ENCODE data around the gene CCDC183.
"Not testable (repeated sequence)": the region's sequence is repeated elsewhere in the genome, so short reads cannot be mapped to it uniquely, and the experiment has no call there.

The CCDC183 gene

GRCh38 chr9:136796238-136796774, at the start of gene CCDC183:
CCDC183 (plus strand) TSS chr9:136796338; CDS start chr9:136796398, 60 bp downstream.
- DNase-seq, result no peak

DNA sequence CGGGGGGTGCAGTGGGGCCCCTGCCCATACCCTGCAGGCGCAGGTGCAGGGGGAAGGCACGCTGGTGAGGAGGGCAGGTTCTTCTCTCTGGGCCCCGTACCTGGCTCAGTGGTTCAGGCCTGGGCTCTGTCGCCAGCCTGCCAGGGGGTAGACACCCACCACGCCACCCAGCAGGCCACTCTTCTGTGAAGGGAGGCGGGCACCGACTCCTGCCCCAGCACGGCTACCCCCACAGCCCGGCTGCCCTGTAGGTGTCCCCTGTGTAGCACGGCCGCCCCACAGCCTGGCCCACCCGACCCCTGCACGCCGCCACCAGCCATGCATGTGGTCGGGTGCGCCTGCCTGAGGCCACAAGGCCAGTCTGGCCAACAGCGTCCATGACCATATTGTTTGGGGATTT, 49.5 kb upstream of the CCDC183 start:
- no peak for DNase-seq

DNA sequence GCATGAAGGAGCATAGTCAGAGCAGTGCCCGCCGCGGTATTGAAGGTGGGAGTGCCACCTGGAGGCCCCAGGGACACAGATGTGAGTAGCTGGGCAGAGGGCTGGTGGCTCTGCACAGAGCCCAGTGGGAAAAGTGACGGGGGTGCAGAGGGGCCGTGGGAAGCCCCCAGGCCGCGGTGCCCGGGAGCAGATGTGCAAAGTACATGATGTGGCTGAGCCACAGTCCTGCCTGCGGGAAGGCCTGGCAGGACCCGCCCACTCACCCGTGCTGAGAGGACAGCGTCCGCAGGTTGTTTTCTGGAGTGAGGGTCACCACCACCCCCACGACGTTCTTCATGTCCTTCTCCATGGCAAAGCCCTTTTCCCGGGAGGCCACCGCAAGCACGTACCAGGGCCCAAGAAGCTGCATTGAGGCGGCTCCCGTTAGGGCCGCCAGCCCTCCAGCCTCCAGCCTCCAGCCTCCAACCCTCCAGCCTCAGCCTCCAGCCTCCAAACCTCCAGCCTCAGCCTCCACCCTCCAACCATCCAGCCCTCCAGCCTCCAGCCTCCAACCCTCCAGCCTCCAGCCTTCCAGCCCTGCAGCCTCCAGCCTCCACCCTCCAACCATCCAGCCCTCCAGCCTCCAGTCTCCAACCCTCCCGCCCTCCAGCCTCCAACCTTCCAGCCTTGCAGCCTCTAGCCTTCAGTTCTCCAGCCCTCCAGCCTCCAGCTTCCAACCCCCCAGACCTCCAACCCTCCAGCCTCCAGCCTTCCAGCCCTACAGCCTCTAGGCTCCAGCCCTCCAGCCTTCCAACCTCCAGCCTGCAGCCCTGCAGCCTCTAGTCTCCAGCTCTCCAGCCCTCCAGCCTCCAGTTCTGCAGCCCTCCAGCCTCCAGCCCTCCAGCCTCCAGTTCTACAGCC, 48.7 kb upstream of the CCDC183 start:
- DNase-seq, result no peak

GRCh38 chr9:136748201-136748600, 47.9 kb upstream of the CCDC183 start, which contains the start of gene LCN6:
LCN6 (minus strand) TSS chr9:136748525; CDS start chr9:136748483, 42 bp downstream.
- DNase-seq, result no peak

DNA sequence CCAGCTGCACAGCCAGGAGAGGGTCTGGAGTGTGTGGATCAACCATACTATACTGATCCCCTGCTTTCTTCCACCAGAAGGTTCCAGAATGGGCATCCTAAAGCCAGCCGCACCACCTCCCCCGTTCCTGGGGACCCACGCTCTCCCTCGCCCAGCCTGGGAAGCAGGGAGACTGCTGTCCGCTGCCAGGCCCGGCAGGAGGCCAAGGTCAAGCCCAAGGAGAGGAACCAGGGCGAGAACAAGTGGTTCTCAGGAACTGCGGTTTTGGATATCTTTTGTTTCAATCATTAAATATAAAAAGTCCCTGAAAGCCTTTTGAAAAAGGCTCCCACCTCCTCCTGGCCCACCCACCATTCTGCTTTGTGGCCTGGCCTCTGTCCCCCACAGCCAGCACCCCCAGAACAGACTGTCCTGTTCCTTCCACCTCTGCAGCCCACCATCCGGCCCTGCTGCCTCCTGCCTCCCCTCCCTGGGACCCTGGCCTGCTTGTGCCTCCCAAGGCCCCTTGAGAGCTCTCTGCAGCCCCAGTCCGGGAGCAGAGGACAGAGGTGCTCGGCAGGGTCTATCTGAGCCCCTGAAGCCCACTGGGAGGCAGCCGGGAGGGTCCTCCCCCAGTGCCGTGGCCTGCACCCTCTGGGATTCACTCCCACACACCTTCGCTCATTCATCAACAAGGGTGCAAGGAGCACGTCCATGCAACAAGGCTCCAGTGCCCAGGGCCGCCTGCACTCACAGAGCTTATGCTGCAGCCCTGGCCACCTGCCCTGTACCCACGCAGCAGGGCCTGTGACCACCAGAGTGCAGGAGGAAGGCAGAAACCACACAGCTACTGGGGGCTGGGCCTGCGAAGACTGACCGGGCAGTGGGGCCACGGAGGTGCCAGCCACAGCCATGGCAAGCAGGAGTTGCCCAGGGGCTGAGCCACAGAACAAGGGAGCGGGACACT, 47.2 kb upstream of the CCDC183 start:
- peak; percentile 48 for DNase-seq

DNA sequence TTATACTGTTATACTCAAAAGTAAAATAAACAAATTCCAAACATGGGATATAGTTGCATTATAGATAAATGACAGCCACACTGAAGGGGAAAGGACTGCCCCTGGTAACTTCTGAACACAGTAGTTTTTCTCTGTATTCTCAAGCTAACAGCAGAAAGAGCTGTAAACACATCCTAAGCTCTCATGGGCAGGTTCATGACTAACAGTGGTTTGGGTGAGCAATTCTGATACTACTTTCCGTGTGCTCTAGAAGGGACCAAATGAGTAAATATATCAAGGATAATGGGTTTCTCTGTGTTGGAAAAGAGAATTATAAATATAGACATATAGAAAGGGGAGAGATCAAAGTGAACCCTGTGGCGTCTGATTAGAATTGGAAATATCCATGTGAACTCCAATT, 45.6 kb upstream of the CCDC183 start:
- DNase-seq, result no peak

DNA sequence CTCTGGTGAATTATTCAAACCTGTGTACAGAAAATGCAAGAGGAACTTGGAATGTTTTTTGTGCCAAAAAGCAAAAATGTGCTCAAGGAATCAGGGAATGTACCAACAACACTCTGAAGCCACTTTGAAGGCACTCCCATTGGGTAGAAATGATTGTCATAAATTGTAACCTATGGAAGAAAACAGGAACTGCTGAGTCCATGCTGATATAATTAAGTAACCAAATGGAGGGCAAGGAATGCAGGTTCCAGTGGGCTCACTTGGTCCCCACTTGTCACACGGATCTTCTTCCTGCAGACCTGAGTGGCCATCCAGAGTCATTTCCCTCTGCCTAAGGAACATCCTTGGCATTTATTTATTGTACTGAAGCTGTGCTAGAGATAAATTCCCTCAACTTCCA, 44.9 kb upstream of the CCDC183 start:
- DNase-seq, result peak; percentile 18

DNA sequence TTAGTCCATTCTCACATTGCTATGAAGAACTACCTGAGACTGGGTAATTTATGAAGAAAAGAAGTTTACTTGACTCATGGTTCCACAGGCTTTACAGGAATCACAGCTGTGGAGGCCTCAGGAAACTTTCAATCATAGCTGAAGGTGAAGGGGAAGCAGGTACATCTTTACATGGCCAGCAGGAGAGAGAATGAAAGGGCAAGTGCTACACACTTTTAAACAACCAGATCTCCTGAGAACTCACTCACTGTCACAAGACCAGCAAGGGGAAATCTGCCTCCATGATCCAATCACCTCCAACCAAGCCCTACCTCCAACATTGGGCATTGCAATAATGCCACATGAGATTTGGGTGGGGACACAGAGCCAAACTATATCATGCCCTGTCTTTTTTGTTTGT, 44.3 kb upstream of the CCDC183 start:
- DNase-seq, result no peak

GRCh38 chr9:136753371-136754058, 42.6 kb upstream of the CCDC183 start:
- no peak for DNase-seq

GRCh38 chr9:136754059-136754572, 42.0 kb upstream of the CCDC183 start:
- DNase-seq, result no peak

DNA sequence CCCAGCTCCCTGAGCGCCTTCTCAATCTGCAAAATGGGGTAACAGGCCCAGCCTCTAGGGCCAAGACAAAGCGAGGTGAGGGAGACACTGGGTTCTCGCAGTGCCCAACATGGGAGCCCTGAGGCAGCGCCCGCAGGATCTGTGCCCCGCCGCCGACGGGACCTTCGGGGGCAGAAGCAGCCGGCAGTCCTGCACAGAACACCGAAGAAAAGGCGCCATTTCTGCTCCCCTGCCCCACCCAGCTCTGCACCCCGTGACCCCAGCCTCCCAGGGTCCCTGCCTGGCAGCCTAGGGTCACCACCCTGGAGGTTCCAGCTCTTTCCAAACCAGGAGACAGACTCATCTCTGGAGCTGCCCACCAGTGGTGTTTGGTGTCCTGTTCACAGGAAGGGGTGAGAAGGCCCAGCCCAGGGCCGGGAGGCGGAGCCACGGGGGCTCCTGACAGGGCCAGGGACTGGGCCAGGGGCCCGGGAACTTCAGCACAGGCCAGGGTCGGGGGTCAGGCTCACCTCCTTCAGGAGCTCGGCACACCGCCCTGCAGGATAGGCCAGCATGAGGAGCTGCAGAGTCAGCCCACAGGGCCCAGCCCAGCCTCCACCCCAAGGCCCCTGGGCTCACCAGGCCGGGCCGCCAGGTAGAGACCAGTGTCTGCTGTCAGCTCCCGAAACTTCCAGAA, 41.4 kb upstream of the CCDC183 start:
- DNase-seq, result no peak

GRCh38 chr9:136755302-136756133, 40.6 kb upstream of the CCDC183 start:
- not testable (repeated sequence) for DNase-seq

DNA sequence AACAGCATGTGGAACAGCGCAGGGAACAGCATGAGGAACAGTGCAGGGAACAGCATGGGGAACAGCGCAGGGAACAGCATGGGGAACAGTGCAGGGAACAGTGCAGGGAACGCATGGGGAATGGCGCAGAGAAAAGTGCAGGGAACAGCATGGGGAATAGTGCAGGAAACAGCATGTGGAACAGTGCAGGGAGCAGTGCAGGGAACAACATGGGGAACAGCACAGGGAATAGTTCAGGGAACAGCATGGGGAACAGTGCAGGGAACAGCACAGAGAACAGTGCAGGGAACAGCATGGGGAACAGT, 40.1 kb upstream of the CCDC183 start:
- no peak for DNase-seq

DNA sequence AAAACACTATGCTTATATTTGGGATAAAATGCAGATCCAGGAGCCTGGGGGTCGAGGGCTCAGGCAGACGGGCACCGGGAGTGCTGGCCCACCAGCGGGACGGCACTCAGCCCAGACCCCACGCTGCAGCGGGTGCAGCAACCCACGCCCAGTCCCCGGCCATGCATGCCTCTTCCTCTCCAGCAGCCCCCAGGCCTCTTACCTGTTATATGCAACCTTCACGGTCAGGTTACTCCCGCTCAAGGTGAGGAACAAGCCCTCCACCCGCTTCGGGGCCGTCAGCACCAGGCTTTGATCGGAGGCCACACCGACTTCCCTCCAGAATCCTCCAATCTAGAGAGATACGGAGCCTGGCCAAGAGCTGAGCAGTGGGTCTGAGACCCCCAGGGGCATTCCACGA, 39.3 kb upstream of the CCDC183 start:
- no peak for DNase-seq

GRCh38 chr9:136757328-136757727, 38.8 kb upstream of the CCDC183 start:
- DNase-seq, result no peak

DNA sequence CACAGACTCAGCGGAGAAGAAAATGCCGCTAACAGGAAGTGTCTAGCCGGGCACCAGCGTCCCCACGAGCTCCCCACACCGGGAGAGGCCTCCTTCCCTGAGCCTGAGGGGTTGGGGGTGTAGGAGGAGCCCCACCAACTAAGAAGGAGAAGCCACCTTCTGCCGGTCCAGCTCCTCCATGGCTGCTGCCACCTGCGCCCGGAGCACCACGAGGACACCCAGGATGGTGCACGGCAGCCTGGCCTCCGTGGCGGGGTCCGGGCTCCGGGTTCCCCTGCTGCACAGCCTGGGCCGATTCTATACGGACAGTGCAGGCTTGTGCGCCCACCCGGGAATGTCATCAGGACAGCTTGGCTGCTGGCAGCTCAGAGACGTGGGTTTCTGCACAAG, 38.4 kb upstream of the CCDC183 start:
- no peak for DNase-seq

GRCh38 chr9:136759001-136759400, 37.1 kb upstream of the CCDC183 start:
- no peak for DNase-seq

DNA sequence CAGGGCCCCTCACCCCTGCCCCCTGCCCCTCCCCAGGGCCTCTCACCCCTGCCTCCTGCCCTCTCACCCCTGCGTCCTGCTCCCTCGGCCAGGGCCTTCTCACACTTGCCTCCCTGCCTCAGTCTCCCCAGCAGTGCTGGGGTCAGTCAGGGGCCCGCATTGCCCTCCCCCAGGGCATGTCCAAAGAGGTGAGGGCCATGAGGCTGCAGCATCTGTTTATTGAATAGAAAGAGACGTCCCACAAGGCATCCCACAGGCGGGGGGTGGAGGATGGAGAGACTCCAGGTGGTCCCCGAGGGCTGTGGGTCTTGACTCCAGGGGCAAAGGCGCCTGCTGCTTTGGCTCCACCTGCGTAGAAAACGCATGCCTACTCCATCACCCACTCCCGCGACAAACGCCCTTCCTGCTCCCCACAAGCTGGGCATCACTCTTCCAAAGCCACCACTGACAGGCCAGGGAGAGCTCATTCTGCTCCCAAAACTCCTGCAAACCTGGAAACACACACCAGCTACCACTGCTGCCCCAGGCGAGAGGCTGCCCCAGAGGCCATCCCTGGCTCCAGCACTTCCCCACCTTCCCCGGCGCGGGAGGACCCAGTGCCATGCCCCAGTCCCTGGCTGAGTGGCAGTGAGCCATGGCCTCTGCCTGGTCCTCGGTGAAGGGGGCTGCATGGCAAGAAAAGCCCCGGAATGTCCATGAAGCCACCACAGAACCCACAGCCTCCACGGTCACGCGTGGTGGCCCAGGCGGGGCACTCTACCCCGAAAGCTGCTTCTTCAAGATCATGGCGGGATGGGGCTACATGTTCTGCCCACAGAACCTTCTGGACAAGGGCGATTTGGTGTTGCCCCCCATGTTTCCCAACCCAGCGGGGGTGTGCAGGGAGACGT, 36.5 kb upstream of the CCDC183 start:
- DNase-seq, result no peak

DNA sequence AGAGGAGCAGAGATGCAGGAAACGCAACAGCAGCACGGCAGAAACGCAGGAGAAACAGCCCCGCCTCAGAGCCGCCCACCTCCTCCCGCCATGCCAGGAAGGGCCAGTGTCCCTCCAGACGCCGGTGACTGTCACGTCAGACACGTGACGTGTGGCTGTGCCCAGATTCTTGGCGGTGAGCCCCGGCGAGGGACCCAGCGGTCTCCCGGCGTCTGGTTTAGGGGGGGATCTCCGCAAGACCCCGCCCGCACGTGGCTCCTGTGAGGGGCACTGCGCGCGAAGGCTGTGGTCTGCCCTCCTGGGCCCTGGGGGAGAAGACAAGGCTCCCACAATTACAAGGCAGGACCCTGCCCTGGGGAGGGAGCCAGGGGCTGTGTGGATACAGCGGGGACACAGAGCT, 35.7 kb upstream of the CCDC183 start:
- DNase-seq, result no peak
